Trophoblast cell (in vitro differentiated cells and primary cell): ENCODE data around the gene PRELP.
A peak's percentile ranks its signal among the peaks of the same experiment; 100 is the strongest.

Source experiments
- DNase-seq, 2 donors: peaks; one replicate each; pipeline ENCODE4 v3.0.0-alpha.2; 2016
- H2AFZ ChIP-seq: 2 replicates; pipeline ENCODE4 v1.6.1; 2013; ENCODE audit warnings: low read length, moderate library complexity, mild to moderate bottlenecking; ENCODE audit not compliant: insufficient read depth, poor library complexity
- H2AK5ac ChIP-seq: 2 replicates; pipeline ENCODE4 v1.6.1; 2013; ENCODE audit warnings: mild to moderate bottlenecking, low read length
- H2BK120ac ChIP-seq: 2 replicates; pipeline ENCODE4 v1.6.1; 2013; ENCODE audit warnings: low read length, mild to moderate bottlenecking, moderate library complexity; ENCODE audit not compliant: insufficient read depth, poor library complexity
- H2BK12ac ChIP-seq: 2 replicates; pipeline ENCODE4 v1.6.1; 2013; ENCODE audit warnings: mild to moderate bottlenecking, low read length, moderate library complexity
- H2BK5ac ChIP-seq: 2 replicates; pipeline ENCODE4 v1.6.1; 2013; ENCODE audit warnings: low read length, low read depth, moderate library complexity, mild to moderate bottlenecking; ENCODE audit not compliant: poor library complexity
- H3K14ac ChIP-seq: 2 replicates; pipeline ENCODE4 v1.6.1; 2013; ENCODE audit warnings: mild to moderate bottlenecking, low read length
- H3K18ac ChIP-seq: 2 replicates; pipeline ENCODE4 v1.6.1; 2013; ENCODE audit warnings: mild to moderate bottlenecking, low read length
- H3K23ac ChIP-seq: 2 replicates; pipeline ENCODE4 v1.6.1; 2013; ENCODE audit warnings: low read length
- H3K27ac ChIP-seq: 2 replicates; pipeline ENCODE4 v1.5.1; 2013; ENCODE audit warnings: low read depth, mild to moderate bottlenecking, inconsistent platforms, low read length, moderate library complexity
- H3K27me3 ChIP-seq: 2 replicates; pipeline ENCODE4 v1.6.1; 2013; ENCODE audit warnings: inconsistent platforms, mild to moderate bottlenecking, low read length, moderate library complexity; ENCODE audit not compliant: insufficient read depth
- H3K36me3 ChIP-seq, 2 experiments: 1 replicate in 1 of 2; 2 replicates in 1 of 2; pipeline ENCODE4 v1.6.1; 2013; ENCODE audit warnings: low read length in 2 of 2, mild to moderate bottlenecking in 2 of 2, moderate library complexity in 1 of 2; ENCODE audit not compliant: insufficient read depth in 2 of 2, control insufficient read depth in 1 of 2
- H3K4ac ChIP-seq: 2 replicates; pipeline ENCODE4 v1.6.1; 2013; ENCODE audit warnings: low read depth, mild to moderate bottlenecking, low read length, moderate library complexity
- H3K4me1 ChIP-seq, 2 experiments: 1 replicate in 1 of 2; 2 replicates in 1 of 2; pipeline ENCODE4 v1.6.1; 2013; ENCODE audit warnings: low read length in 2 of 2, mild to moderate bottlenecking in 2 of 2, moderate library complexity in 1 of 2; ENCODE audit not compliant: insufficient read depth in 2 of 2, control insufficient read depth in 1 of 2
- H3K4me2 ChIP-seq: 2 replicates; pipeline ENCODE4 v1.6.1; 2013; ENCODE audit warnings: inconsistent platforms, mild to moderate bottlenecking, low read length, moderate library complexity
- H3K4me3 ChIP-seq: 2 replicates; pipeline ENCODE4 v1.5.1; 2013; ENCODE audit warnings: mild to moderate bottlenecking, low read depth, low read length, inconsistent platforms
- H3K79me1 ChIP-seq: one replicate; pipeline ENCODE4 v1.6.1; 2013; ENCODE audit warnings: low read length
- H3K79me2 ChIP-seq: 2 replicates; pipeline ENCODE4 v1.6.1; 2013; ENCODE audit warnings: low read length, mild to moderate bottlenecking; ENCODE audit not compliant: control insufficient read depth, insufficient read depth, poor library complexity
- H3K9ac ChIP-seq: 2 replicates; pipeline ENCODE4 v1.6.1; 2013; ENCODE audit warnings: mild to moderate bottlenecking, low read length
- H3K9me3 ChIP-seq: 2 replicates; pipeline ENCODE4 v1.6.1; 2013; ENCODE audit warnings: low read depth, mild to moderate bottlenecking, control low read depth, inconsistent platforms, low read length; ENCODE audit not compliant: insufficient read depth
- H4K12ac ChIP-seq: 2 replicates; pipeline ENCODE4 v1.6.1; 2013; ENCODE audit warnings: low read depth, mild to moderate bottlenecking, low read length, moderate library complexity
- H4K8ac ChIP-seq: 2 replicates; pipeline ENCODE4 v1.6.1; 2013; ENCODE audit warnings: low read depth, mild to moderate bottlenecking, low read length, moderate library complexity
- H4K91ac ChIP-seq: one replicate; pipeline ENCODE4 v1.6.1; 2013; ENCODE audit warnings: low read depth, mild to moderate bottlenecking, low read length, moderate library complexity
- WGBS: extraction: QIAGEN DNeasy Blood & Tissue Kit; methylation state at CpG from one replicate; pipeline ENCODE4 v1.1.7; 2013; ENCODE audit warnings: missing lambda C conversion rate; ENCODE audit not compliant: insufficient read length, insufficient coverage; ENCODE audit errors: extremely low coverage; 5-methylcytosine and 5-hydroxymethylcytosine counted together

The PRELP gene

DNA sequence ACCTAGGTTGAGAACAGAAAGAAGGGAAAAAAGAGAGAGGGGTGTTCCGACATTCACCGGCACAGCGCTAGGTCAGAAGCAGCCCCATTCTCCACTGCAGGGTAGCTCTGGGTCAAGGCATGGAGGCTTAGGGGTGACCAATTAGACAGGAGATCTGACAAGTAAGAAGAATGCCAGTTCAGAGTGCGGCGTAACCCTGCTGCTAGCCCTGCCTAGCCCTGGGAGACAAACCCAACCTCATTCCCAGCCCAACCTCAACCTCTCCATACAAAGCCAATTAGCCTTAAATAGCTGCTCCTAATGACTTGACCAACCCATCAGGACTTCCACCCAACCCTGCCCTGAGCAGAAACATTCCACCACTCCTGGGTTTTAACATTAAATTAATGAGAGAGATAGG, 3.4 kb downstream of the PRELP start:
- Histone ChIP-seq H3K27ac (no peak overlapping the region), H3K4me2 (no peak overlapping the region), H2BK120ac (no peak overlapping the region), H2AK5ac (no peak overlapping the region), H3K9ac (no peak overlapping the region), H2BK5ac (no peak overlapping the region), H3K4me3 (no peak overlapping the region), H3K9me3 (no peaks in the 10 kb centered on the region), H3K4ac (no peak overlapping the region), H2AFZ (no peak overlapping the region), H3K36me3 (no peaks in the 10 kb centered on the region), H3K14ac (no peak overlapping the region), H4K8ac (no peak overlapping the region), H3K18ac (no peak overlapping the region), H3K79me1 (peaks cover 2% of the 10 kb centered on the region), H3K4me1 (peaks cover 3 to 7% of the 10 kb centered on the region in 2 experiments), H3K79me2 (no peaks in the 10 kb centered on the region), H3K23ac (no peak overlapping the region), H3K27me3 (no peaks in the 10 kb centered on the region), H4K91ac (no peak overlapping the region), H2BK12ac (no peak overlapping the region), H4K12ac (no peak overlapping the region)
- no CpG with 5 or more reads among the region's 5 CpGs for WGBS
- no peak for DNase-seq

DNA sequence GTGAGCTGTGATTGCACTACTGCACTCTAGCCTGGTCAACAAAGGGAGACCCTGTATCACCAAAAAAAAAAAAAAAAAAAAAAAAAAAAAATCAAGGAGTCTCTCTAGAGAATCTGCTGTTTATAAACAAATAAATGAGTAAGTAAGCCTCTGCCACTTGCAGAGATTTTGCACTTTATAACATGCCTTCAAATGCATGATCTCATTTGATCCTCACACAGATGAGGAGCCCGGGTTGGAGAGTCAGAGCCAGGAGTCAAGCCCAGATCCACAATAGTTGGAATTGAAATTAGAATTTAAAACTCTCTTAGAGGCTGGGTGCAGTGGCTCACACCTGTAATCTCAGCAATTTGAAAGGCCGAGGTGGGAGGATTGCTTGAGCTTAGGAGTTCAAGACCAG, 4.0 kb downstream of the PRELP start:
- H3K4me2 ChIP-seq = no peak overlapping the region
- H3K79me1 ChIP-seq = peaks cover 2% of the 10 kb centered on the region
- no peak overlapping the region for H2AK5ac ChIP-seq
- H3K9ac ChIP-seq = no peak overlapping the region
- H4K91ac ChIP-seq = no peak overlapping the region
- no peak overlapping the region for H4K12ac ChIP-seq
- no peak overlapping the region for H3K14ac ChIP-seq
- peaks cover 3 to 7% of the 10 kb centered on the region in 2 experiments for H3K4me1 ChIP-seq
- H3K18ac ChIP-seq = no peak overlapping the region
- H3K27me3 ChIP-seq = no peaks in the 10 kb centered on the region
- no peak overlapping the region for H3K4ac ChIP-seq
- no peaks in the 10 kb centered on the region for H3K36me3 ChIP-seq
- WGBS = no CpG with 5 or more reads among the region's 2 CpGs
- no peak overlapping the region for H3K23ac ChIP-seq
- H2BK12ac ChIP-seq = no peak overlapping the region
- no peak overlapping the region for H2AFZ ChIP-seq
- H2BK5ac ChIP-seq = no peak overlapping the region
- no peak overlapping the region for H3K27ac ChIP-seq
- DNase-seq = no peak
- H2BK120ac ChIP-seq = no peak overlapping the region
- H3K4me3 ChIP-seq = no peak overlapping the region
- no peaks in the 10 kb centered on the region for H3K9me3 ChIP-seq
- no peaks in the 10 kb centered on the region for H3K79me2 ChIP-seq
- no peak overlapping the region for H4K8ac ChIP-seq

DNA sequence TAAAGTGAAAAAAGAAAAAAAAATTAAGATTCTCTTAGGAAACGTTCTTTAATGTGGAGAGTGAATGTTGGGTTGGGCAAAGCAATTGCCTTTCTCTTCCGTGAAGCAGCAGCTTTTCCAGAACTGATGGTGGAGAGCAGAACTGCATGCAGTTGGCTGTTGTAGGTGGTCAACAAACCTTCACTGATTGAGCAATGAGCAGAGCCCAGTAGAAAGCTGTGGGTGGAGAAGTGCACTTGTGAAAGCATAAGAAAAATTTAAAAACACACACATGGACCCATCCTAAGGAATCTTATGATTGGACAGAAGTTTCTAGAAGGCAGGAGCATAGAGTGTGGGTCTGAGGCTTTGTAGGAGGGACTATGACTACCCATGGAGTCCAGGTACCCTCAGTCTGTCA, 4.5 kb downstream of the PRELP start:
- Histone ChIP-seq H2AFZ (no peak overlapping the region), H3K9ac (no peak overlapping the region), H3K14ac (no peak overlapping the region), H3K9me3 (no peaks in the 10 kb centered on the region), H3K4ac (no peak overlapping the region), H2BK5ac (no peak overlapping the region), H3K79me2 (no peaks in the 10 kb centered on the region), H3K4me2 (no peak overlapping the region), H4K12ac (no peak overlapping the region), H3K27me3 (no peaks in the 10 kb centered on the region), H3K4me3 (no peak overlapping the region), H3K23ac (no peak overlapping the region), H2BK120ac (no peak overlapping the region), H2BK12ac (no peak overlapping the region), H3K27ac (no peak overlapping the region), H3K79me1 (peaks cover 2% of the 10 kb centered on the region), H4K91ac (no peak overlapping the region), H3K18ac (no peak overlapping the region), H3K4me1 (peaks cover 3 to 7% of the 10 kb centered on the region in 2 experiments), H2AK5ac (no peak overlapping the region), H4K8ac (no peak overlapping the region), H3K36me3 (no peaks in the 10 kb centered on the region)
- DNase-seq = no peak
- WGBS = no CpG with 5 or more reads among the region's 2 CpGs

DNA sequence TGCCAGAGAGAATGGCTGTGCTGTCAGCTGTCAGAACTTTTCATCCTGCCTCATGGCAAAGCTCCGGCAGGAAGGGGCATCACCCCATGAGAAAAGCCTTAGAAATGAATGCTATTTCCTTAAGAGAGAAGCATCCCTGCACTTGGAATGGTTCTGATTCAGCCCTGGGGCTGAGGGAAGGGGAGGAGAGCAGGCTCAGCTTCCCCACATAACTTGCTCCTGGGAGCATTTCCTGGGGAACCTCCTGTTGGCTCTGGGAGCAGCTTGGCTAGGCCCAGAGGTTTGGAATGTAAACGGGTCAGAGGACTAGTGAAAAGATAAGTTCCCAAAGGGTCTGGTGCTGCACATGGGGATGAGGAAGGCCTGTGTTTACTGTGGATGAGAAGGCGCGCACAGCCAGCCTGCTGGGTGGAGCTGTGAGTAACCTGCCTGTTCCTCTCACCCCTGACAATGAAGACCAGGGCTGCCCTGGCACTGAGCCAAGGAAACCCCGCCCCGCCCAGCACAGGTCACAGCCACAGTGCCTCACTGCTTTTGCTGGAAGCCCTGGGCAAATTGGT, 5.0 kb downstream of the PRELP start:
- no peak overlapping the region for H3K9ac ChIP-seq
- H3K23ac ChIP-seq = no peak overlapping the region
- no peak overlapping the region for H3K4me2 ChIP-seq
- DNase-seq = peak in 1 of 2 donors; percentile 35
- H3K18ac ChIP-seq = no peak overlapping the region
- no peak overlapping the region for H3K14ac ChIP-seq
- H3K79me2 ChIP-seq = no peaks in the 10 kb centered on the region
- H2BK12ac ChIP-seq = peak overlapping the region; percentile 29
- H3K4me3 ChIP-seq = no peak overlapping the region
- no peak overlapping the region for H2AFZ ChIP-seq
- peaks cover 3 to 7% of the 10 kb centered on the region in 2 experiments for H3K4me1 ChIP-seq
- H3K4ac ChIP-seq = no peak overlapping the region
- no peak overlapping the region for H4K91ac ChIP-seq
- no peaks in the 10 kb centered on the region for H3K9me3 ChIP-seq
- peaks cover 2% of the 10 kb centered on the region for H3K79me1 ChIP-seq
- H2BK5ac ChIP-seq = no peak overlapping the region
- H3K36me3 ChIP-seq = no peaks in the 10 kb centered on the region
- H3K27ac ChIP-seq = no peak overlapping the region
- H4K8ac ChIP-seq = no peak overlapping the region
- no peaks in the 10 kb centered on the region for H3K27me3 ChIP-seq
- no peak overlapping the region for H2BK120ac ChIP-seq
- no CpG with 5 or more reads among the region's 6 CpGs for WGBS
- no peak overlapping the region for H4K12ac ChIP-seq
- H2AK5ac ChIP-seq = no peak overlapping the region
